GM18909 (cell line): Measurements from ENCODE around the gene MGAT3.
A peak's percentile ranks its signal among the peaks of the same experiment; 100 is the strongest.

Experiments used
- ATAC-seq: cut with Tn5 transposase; IDR thresholded peaks from one replicate; pipeline ENCODE4 v1.9.1; 2021; ENCODE audit warnings: mild to moderate bottlenecking; ENCODE audit not compliant: unreplicated experiment, poor library complexity

Gene MGAT3

DNA sequence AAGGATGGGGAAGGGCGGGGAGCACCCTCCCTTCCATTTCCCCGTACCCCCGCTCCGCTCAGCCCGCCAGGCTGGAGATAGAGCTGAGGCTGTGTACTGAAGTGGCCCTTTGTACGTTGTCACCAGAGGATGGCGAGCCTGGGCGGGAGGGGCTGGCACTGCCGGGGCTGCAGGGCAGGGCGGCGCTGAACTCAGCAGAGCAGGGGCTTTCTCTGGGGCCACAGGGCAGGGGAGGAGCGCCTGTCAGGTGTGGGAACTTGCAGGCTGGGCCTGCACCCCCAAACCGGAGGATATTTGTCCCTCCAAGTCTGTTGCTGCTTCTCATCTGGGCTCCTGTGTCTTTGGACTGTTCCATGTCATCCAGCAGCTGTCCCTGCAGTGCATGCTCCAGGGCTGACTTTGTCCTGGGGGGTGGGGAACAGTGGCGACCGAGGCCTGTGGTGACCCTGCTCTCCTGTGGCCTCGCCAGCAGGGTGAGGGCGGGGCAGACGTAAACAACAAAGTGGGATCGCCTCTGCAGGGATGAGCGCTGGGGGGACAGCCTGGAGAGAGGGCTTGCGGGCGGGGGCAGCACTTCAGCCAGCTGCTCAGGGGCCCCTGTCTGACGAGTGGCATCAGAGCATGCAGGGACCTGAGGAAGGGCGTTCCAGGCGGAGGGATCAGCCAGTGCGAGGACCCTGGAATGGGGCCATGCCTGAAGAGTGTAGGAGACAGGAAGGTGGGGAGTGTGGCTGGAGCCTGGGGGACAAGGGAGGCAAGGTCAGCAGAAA, 13.1 kb downstream of the MGAT3 start:
- no peak for ATAC-seq

DNA sequence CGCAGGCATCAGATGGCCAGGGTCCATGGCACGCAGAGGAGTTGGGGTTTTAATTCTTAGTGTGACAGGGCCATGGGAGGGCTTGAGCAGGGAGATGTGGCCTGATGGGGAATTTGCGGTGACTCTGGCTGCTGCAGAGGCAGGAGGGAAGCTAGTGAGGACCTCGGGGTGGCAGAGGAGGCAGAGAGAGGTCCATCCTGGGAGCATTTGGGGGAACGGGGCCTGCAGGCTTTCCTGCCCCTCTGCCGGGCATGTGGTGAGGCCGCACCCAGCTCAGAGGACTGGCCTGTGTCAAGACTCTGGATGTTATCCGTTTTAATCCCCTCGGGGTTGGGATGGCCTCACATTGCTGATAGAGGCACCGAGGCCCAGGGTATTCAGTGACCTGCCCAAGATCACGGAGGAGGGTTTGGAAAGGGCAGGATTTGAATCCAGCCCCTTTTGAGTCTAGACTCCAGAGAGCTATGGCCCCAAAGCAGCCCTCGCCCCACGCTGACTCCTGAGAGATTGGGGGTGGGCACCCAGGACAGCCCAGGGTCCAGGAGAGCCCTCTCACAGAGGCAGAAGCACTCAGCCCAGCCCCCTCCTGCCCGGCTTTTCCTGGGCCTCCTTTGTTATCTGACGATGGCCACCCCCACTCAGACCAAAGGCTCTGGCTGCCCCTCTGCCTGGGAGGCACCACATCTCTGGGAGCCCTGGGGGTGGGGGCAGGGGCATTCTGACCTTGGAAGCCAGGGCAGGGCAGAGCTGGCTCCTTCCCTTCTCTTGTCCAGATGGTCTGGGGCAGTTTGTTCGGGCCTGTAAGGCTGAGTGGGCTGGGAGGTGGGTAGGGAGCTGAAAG, 13.9 kb downstream of the MGAT3 start:
- ATAC-seq = no peak

DNA sequence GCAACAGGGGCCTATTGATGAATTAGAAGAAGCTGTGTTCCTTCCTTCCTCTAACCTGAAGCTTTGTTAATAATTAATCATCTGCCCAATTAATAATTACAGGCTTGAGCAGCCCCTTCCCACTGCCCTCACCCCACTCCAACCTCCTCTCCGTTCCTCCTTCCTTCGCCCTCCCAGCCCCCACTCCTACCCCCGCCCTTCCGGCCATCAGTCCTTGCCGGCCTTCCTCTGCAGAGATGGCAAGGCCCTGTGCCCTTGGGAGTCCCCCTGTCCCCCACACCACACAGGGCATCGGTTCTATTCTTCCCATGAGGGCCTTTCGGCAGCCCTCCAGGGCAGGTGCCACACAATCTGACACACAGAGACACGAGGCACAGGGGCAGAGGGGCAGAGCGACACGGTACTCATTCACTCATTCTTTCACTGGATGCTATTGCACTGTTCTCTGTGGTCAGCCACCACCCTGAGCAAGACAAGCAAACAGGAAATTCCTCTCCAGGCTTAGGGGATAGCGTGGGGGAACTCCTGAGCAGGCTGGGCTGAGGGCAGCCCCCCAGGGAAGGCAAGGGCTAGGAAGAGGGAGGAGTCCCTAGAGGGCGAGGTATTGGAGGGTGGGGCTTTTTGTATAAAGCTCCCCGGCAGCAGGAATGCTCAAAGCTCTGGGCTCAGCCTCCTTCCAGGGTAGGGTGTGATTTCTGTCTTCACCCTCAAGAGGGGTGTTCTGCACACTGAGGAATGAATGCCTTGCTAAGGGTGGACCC, 14.7 kb downstream of the MGAT3 start:
- ATAC-seq = peak; percentile 64

DNA sequence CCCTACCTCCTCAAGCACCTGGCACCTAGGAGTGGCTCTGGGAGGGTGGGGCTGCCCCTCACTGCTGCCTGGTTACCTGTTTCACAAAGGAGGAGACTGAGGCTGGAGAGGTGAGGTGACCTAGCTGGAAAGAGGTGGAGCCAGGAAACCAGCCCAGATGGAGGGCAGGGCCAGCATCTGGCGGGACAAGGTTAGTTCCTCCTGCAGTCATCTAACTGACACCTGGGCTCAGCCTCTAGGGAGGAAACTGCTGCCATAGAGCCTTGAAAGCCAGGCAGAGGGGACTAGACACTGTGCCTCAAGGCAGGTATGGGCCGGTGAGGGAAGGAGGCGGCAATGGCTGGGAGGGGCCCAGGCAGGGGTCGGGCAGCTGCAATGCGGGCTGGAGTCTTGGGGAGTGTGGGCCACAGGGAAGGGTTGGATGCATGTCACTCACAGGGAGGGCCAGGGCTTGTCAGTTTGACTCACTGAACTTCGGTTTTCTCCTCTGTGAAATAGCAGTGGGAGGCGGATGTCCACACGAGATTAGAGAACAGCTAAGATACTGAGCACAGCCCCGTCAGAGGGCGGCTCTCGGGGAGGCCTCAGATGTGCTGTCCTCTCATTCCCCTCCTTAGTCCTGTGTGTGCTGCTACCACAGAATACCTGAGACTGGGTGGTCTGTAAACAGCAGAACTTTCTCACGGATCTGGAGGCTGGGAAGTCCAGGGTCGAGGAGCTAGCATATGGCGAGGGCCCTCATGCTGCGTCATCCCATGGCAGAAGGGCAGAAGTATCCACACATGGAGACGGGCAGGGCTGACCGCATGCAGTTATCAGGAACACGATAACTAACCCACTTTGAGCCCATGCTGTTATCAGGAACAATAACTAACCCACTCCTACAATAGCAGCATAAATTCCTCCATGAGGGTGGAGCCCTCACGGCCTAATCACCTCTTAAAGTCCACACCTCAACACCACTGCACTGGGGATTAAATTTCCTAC, 16.1 kb downstream of the MGAT3 start:
- no peak for ATAC-seq

DNA sequence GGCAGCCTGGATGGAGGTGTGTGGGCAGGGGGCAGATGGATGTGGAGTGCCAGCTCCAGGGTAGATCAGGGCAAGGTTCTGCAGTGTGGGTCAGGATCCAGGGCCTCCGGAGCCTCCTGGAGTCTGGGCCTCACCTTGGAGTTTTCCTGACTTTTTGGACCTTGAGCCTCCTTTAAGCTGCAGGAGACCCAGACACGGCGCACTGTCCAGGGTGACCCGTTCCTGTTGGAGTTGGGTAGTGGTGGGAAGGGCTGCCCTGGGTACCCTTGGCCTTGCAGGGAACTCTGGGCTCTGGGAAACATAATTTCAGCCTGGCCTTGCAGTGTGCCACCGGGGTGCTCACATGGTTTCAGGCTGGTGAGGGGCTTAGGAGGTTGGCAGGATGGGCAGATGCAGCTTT, 17.0 kb downstream of the MGAT3 start:
- no peak for ATAC-seq

DNA sequence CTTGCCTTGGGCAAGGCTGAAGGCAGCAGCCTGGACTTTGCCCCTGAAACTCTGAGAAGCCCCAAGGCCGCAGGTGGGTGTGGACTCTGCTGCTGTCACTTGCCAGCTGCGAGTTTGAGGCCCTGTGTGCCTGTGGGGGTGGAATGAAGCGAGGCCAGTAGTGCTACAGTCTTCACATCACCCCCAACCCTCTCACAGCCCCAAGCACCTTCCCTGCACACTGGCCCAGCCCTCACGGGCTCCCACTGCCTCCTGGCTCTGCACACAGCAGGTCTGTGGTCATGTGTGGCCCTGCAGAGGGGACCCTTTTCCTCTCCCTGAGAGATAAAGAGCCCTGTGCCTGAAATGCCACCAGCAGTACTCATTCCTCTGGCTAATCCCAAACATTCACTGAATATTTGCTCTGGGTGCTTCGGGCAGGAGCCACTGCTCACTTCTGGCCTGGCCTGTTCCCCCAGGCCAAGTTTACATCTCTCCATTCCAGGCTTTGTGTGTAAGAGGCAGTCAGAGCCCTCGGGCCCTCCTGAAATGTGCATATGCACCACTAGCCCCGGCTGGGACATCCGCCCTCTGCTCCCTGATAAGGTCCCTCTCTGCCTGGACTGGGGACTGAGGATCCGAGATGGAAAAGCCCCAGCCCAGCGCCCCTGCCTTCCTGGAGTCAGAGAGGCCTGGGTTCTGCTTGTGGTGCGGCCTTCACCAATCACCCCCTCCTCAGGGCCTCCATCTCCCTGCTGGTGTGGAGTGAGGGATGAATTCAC, 17.7 kb downstream of the MGAT3 start:
- ATAC-seq = no peak

DNA sequence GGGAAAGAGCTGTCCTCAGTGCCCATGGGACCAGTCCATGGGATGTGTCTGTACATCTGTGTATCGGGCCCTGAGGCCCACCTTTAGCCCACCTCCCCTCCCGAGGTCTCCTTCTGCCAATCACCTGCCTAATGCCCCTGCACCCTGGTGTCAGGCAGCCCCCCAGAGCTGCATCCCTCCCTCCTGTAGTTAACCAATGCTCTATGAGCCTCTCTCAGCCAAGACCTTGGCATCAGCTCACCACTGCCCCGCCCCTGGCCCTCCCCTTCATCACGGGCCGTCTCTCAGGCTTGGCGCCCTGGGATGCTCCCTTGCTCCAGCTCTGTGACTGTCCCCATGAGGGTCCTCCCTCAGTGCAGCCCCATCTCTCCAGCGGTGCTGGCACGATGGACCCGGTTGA, 18.5 kb downstream of the MGAT3 start:
- no peak for ATAC-seq

DNA sequence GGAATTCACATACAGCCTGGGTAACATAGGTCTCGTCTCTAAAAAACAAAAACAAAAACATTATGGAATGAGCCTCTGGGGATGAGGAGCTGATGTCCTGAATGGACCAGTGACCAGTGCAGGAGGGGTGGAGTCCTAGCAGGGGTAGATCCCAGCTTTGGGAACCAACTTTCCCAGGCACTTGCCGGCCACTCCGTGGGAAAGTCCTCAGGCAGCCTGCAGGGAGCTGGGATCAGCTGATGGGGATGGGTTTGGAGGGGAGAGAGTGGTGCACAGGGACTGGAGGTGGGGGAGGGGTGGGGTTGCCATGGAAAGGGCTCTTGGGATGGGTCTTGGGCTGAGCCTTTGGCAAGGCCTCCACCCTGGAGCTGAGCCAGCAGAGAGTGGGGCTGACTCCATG, 19.1 kb downstream of the MGAT3 start:
- ATAC-seq = no peak

DNA sequence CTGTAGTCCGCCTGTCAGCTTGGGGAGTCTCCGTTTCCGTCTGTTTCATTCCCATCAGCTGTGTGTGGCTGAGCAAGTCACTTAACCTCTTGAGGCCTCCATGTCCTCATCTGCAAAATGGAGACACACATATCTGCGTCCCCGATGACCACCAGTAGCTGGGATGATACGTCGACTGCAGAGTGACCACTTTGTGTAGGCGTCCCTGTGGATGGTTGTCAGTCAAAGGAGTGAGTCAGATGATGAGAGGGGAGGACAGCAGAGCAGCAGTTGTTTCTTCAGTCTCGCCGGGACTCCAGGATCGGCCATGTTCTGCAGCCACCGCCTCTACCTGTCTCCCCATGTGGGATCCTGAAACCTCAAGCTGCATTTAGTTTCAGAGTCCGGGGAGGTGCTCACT, 19.9 kb downstream of the MGAT3 start:
- no peak for ATAC-seq

DNA sequence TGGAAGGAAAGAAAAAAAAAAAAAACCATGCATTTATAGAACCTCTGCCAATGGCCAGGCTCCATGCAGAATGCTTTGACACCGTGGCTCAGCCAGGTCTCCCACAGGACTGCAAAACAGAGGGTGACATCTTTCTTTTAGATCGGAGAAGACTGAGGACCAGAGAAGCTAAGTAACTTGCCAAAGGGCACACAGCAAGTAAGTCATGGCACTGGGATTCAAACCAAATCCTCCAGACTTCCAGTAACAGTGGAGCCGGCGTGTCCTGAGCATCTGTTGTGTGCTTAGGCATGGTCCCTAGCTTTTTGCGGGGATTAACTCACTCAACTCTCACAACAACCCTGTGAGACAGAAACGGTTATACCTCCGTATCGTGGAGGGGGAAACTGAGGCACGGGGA, 20.7 kb downstream of the MGAT3 start:
- no peak for ATAC-seq

DNA sequence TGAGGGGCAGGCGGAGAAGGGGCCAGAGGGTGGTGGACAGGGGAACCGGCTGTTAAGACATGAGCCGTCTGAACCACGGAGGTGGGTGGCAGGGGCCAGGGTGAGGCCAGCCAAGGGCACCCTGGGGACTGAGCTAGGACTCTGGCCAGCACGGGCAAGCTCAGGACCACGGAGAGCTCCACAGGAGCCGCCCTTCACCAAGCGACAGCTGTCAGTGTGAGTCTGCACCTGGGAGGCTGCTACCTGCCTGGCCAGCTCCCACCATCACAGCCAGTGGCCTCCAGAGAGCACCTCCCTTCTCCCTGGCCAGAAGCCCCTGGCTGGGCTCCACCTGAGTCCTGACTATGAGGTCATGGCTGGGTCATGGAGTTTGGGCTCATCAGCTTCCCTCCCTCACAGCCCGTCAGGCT, 21.6 kb downstream of the MGAT3 start:
- no peak for ATAC-seq

DNA sequence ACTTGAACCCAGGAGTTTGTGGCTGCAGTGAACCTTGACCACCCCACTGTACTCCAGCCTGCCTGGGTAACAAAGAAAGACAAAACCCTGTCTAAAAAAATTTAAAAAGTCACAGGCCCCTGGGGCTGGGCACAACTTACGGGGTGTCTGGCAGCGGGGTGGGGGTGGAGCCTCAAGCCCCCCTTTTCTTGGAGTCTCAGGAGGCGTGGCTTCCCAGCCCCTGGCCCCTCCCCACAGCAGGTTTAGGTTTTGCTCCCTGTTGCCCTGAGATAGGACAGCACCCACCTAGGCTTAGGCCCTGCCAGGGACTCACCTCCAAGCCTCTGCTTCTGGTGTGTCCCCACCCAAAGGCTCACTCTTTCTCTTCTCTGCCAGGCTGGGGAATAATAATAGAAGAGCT, 22.4 kb downstream of the MGAT3 start:
- no peak for ATAC-seq

DNA sequence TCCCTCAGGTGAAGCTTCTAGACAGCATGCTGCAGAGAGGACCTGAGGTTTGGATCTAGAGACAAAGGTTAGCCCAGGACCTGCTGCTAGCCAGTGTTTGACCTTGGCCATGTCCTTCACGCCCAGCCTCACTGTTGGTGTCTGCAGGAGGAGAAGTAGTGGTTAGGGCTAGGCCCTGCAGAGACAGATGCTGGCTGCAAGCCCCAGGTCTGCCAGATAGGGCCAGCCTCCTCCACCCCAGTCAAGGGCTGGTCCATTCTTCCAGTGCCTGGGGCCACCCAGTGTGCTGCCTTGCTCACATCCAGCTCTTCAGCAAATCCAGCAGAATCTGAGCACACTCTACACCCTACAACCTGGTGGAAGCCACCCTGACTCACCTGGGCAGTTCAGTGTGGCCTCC, 23.7 kb downstream of the MGAT3 start:
- no peak for ATAC-seq

DNA sequence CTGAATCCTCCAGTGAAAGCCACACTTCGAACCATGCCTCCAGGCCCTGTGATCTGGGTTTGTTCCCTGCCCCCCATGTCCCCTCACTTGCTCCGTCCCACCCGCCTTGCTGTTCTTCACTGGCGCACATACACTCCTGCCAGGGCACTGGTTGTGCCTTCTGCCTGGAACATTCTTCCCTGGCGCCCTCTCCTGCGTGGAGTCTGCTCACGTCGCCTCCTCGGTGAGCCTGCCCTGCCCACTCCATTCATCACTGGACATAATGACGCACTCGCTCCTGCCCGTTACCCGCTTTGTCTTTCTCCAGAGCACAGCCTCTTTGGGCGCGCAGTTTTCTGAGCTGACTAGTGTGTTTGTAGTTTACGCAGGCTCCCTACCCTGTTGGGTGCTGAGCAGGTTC, 24.2 kb downstream of the MGAT3 start:
- no peak for ATAC-seq

DNA sequence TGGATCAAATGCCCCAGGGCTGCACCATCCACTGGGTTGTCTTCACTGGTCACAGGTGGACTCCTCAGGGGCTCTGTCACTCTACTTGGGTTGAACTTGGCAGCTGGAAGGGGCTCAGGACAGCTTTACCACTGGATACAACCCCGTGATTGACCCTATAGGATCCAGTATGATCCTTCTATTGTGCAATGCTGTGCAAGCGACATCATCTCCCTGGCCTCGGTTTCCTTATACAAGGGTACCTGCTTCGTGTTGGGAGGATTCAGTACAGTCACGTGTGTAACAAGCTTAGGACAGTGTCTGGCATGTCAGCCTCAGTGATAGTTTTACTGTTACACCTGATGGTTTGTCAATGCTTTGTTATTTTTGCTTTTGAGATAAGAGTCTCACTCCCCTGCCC, 24.8 kb downstream of the MGAT3 start:
- ATAC-seq = no peak

DNA sequence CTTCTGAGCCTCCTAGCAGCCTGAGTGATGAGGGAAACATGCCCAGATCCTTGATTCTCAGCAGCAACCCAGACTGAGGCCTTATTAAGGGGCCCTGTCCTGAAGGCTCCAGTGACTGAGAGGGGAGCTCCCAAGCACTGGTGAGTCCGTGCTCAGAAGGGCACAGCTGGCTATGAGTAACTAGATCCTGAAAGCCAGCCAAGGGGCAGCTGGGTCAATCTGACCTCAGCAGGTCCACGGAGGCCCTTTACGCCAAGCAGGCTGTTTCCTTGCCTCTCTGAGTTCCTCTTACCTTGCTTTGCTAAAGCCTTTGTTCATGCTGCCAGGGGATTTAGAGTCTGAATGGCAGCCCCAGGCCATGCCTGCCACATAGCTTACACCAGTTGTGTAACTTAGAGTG, 26.0 kb downstream of the MGAT3 start:
- ATAC-seq = no peak

DNA sequence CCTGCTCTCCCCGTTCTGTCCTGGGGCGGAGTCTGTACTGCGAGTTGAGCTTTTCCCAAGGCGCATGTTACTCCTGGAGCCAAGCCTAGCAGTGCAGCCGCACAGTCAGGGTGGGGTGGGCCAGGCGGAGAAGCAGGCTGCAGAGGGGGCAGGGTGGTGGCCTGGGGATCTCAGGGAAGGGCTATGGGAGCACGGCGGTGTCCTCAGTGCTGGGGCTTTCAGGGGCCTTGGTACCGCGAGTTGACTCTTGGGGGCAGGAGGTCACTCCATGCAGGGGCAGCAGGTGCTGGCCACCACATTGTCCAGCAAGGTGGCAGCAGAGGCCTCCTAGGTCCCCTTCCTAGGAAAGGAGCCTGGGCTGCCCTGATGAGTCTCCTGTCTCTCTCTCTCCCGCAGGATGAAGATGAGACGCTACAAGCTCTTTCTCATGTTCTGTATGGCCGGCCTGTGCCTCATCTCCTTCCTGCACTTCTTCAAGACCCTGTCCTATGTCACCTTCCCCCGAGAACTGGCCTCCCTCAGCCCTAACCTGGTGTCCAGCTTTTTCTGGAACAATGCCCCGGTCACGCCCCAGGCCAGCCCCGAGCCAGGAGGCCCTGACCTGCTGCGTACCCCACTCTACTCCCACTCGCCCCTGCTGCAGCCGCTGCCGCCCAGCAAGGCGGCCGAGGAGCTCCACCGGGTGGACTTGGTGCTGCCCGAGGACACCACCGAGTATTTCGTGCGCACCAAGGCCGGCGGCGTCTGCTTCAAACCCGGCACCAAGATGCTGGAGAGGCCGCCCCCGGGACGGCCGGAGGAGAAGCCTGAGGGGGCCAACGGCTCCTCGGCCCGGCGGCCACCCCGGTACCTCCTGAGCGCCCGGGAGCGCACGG, 30.4 kb downstream of the MGAT3 start:
- ATAC-seq = no peak

DNA sequence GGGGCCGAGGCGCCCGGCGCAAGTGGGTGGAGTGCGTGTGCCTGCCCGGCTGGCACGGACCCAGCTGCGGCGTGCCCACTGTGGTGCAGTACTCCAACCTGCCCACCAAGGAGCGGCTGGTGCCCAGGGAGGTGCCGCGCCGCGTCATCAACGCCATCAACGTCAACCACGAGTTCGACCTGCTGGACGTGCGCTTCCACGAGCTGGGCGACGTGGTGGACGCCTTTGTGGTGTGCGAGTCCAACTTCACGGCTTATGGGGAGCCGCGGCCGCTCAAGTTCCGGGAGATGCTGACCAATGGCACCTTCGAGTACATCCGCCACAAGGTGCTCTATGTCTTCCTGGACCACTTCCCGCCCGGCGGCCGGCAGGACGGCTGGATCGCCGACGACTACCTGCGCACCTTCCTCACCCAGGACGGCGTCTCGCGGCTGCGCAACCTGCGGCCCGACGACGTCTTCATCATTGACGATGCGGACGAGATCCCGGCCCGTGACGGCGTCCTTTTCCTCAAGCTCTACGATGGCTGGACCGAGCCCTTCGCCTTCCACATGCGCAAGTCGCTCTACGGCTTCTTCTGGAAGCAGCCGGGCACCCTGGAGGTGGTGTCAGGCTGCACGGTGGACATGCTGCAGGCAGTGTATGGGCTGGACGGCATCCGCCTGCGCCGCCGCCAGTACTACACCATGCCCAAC, 31.2 kb downstream of the MGAT3 start:
- ATAC-seq = no peak
